Tibial nerve (tissue), 4 donors: ENCODE measurements around the gene DMWD. TPM values are rescaled to one million over a fixed set of nuclear protein-coding genes. Genes with fewer than 3 reads are reported as not detected.

ENCODE experiments used
- DNase-seq, 2 donors: peaks; one replicate each; pipeline ENCODE4 v3.0.0-alpha.2; 2019; ENCODE audit warnings: low spot score in 2 of 2
- H3K27ac ChIP-seq, 4 donors: fragments of 200-600 bp; sonication (generic) in 3 of 4; one replicate each; pipeline ENCODE4 v1.5.1; 2017 to 2019; ENCODE audit warnings: mild to moderate bottlenecking in 1 of 4
- H3K27me3 ChIP-seq, 2 donors: fragments of 200-600 bp; sonication (generic) in 1 of 2; one replicate each; pipeline versions ENCODE4 v1.5.1 to v1.6.0; 2017 to 2019
- H3K36me3 ChIP-seq, 3 donors: fragments of 200-600 bp; sonication (generic); one replicate each; pipeline ENCODE4 v1.5.1; 2018 to 2019
- H3K4me1 ChIP-seq, 4 donors: fragments of 200-600 bp; sonication (generic) in 3 of 4; one replicate each; pipeline ENCODE4 v1.5.1; 2017 to 2019
- H3K4me3 ChIP-seq, 4 donors: fragments of 200-600 bp; sonication (generic) in 3 of 4; one replicate each; pipeline ENCODE4 v1.5.1; 2017 to 2019; ENCODE audit warnings: mild to moderate bottlenecking in 1 of 4, moderate library complexity in 1 of 4
- H3K9me3 ChIP-seq, 4 donors: fragments of 200-600 bp; sonication (generic) in 3 of 4; one replicate each; pipeline ENCODE4 v1.5.1; 2017 to 2019
- EP300 ChIP-seq, 2 donors: sonication (generic); formaldehyde crosslinking; IDR thresholded peaks; one replicate each; pipeline ENCODE4 v1.6.1; 2017; ENCODE audit warnings: antibody characterized with exemption in 2 of 2, mild to moderate bottlenecking in 1 of 2
- POLR2A ChIP-seq, 2 donors: fragments of 450-650 bp; IDR thresholded peaks; one replicate each; pipeline ENCODE4 v1.6.1; 2017; ENCODE audit warnings: antibody characterized with exemption in 2 of 2, mild to moderate bottlenecking in 2 of 2, moderate library complexity in 2 of 2
- WGBS, 2 donors: methylation state at CpG; one replicate each; pipeline ENCODE4 v1.1.5; 2018; 5-methylcytosine and 5-hydroxymethylcytosine counted together
- total RNA-seq, 4 donors: library from RNA; depleted of rRNA; stranded (reverse); fragments of >200 nt; gene quantifications; one replicate each; pipeline ENCODE4 v1.1.0, GENCODE V29; 2016
- TF ChIP-seq, protein P1 (sequence below), 5 experiments: fragments of 200-600 bp in 3 of 5; fragments of 450-650 bp in 2 of 5; sonication (generic) in 3 of 5; IDR thresholded peaks; one replicate each; pipeline ENCODE4 v1.5.1; 2016 to 2019; ENCODE audit warnings: antibody characterized with exemption in 5 of 5, mild to moderate bottlenecking in 3 of 5, moderate library complexity in 2 of 5

Gene DMWD
- total RNA-seq, 4 donors from 2014 or later = 28.4 to 75.0 (median 53.8) TPM

DNA sequence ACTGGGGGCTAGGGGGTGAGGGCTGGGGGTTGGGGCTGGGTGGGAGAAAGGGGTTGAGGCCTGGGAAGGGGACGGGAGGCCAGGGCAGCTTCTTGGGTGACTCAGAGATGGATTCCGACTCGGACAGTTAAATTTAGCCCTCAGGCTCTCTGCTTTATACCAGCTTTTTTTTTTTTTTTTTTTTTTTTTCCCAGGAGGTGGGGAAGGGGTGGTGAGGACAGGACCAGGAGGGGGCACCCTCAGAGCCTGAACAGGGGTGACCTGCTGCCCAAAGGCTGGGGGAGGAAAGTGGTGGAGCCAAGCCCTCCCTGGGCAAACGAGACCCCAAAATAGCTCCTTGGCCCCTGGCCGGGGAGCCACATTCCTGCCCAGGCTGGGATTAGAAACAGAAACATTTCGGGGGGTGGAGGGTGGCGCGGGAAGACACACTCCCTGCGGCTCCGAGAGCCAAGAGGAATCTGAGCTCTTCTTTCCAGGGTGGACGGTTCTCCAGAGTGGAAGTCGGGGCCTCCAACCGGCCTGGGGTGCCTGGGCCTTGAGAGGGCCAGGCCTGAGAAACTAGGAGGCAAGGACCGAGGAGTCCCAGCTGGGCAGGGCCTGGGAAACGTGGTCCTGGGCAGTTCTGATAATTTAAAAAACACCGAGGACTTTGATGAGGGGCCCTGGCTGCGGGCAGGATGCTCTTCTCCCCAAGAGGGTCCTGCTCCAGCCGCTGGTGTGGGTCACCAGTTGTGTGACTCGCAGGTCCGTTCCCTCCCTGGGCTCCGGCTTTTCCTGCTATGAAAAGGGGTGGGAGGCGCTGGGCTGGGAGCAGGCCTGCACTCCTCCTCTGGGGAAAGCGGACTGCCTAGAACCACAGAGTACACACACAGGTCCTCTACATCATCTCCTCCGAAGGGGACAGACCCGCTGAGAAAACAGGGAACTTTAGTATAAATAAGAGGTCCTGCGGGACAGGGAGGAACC lies 9.5 kb downstream of the DMWD start:
- no peak for TF ChIP-seq POLR2A (IDR thresholded peaks at IDR 0.05)
- TF ChIP-seq EP300 (IDR thresholded peaks at IDR 0.05) = peak in 1 of 2 donors; percentile 49
- peak overlapping the region; percentile 80 to 97 (median 86) for H3K27ac ChIP-seq
- DNase-seq = no peak
- H3K4me1 ChIP-seq = peaks cover 0 to 69% (median 40%) of the 10 kb centered on the region in 4 donors
- no peaks in the 10 kb centered on the region for H3K27me3 ChIP-seq
- no peaks in the 10 kb centered on the region for H3K9me3 ChIP-seq
- H3K4me3 ChIP-seq = peak overlapping the region; percentile 45 to 64 (median 50)
- WGBS, 2 donors = 27 to 30% methylated on average over 21 to 25 of the region's 26 CpGs
- H3K36me3 ChIP-seq = peaks cover 0 to 40% (median 5%) of the 10 kb centered on the region in 3 donors

- DNase-seq = no peak
- TF ChIP-seq, protein P1, sequence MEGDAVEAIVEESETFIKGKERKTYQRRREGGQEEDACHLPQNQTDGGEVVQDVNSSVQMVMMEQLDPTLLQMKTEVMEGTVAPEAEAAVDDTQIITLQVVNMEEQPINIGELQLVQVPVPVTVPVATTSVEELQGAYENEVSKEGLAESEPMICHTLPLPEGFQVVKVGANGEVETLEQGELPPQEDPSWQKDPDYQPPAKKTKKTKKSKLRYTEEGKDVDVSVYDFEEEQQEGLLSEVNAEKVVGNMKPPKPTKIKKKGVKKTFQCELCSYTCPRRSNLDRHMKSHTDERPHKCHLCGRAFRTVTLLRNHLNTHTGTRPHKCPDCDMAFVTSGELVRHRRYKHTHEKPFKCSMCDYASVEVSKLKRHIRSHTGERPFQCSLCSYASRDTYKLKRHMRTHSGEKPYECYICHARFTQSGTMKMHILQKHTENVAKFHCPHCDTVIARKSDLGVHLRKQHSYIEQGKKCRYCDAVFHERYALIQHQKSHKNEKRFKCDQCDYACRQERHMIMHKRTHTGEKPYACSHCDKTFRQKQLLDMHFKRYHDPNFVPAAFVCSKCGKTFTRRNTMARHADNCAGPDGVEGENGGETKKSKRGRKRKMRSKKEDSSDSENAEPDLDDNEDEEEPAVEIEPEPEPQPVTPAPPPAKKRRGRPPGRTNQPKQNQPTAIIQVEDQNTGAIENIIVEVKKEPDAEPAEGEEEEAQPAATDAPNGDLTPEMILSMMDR (IDR thresholded peaks at IDR 0.05) = no peak
- TF ChIP-seq POLR2A (IDR thresholded peaks at IDR 0.05) = no peak
- TF ChIP-seq EP300 (IDR thresholded peaks at IDR 0.05) = no peak
- peaks cover 0 to 70% (median 40%) of the 10 kb centered on the region in 4 donors for H3K4me1 ChIP-seq
Observed at GRCh38 chr19:45782162-45782691, 10.4 kb downstream of the DMWD start, which contains the start of gene DMPK. DMPK (minus strand) TSS chr19:45782490; CDS start chr19:45782352, 138 bp downstream.

DNA sequence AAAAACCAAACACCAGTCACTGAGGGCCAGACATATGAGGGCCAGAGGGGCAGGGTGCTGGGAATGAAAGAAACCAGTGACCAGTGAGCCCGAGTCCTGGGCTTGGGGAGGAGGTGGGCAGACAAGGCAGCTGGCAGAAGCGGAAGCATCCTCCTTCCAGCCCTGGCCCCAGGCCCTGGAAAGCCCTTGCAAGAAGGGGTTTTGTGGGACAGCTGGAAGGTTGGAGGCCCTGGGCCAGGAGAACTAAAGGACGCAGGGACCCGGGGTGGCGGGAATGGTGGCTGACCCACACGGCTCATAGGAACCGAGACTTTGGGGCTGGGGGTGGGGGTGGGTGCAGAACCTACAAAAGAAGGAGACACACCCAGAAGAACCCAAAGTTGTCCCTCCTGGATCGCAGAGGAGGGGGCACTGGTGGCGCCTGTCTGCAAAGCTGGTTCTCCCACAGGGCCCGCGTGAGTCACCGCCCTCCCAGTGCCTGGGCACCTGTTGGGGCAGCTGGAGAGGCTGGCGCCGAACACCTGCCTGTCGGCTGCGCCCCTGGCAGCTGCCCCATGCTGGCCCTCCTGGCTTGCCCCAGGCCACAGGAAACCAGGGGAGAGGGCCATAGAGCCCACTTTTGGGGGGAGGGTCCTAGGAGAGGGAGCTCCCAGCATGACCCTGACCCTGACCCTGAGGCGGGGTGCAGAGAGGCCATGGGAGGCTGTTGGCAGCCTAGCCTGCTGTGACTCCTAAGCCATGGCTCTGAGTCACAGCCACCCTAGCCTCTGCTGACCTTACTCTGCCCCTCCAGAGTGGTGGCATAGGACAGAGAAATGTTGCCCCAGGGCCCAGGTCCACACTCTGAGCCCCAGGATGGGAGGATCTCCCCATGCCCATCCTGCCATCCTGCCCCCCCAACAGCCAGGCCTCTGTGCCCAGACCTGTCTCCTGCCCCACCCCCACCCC lies 11.2 kb downstream of the DMWD start:
- DNase-seq = no peak
- Histone ChIP-seq H3K27me3 (no peaks in the 10 kb centered on the region), H3K9me3 (no peaks in the 10 kb centered on the region), H3K36me3 (peaks cover 0 to 40% (median 5%) of the 10 kb centered on the region in 3 donors), H3K27ac (peak overlapping the region; percentile 80 to 97 (median 86)), H3K4me1 (peaks cover 0 to 70% (median 40%) of the 10 kb centered on the region in 4 donors), H3K4me3 (peak overlapping the region; percentile 45 to 64 (median 50))
- TF ChIP-seq, protein P1 (IDR thresholded peaks at IDR 0.05) = no peak
- TF ChIP-seq EP300 (IDR thresholded peaks at IDR 0.05) (no peak), POLR2A (IDR thresholded peaks at IDR 0.05) (no peak)
- WGBS, 2 donors = 46 to 54% methylated on average over 12 to 16 of the region's 17 CpGs

More at GRCh38 chr19:45782162-45782691, 10.4 kb downstream of the DMWD start, which contains the start of gene DMPK:
- WGBS, 2 donors = 6 to 14% methylated on average over 8 to 12 of the region's 18 CpGs
- H3K27ac ChIP-seq = peak within 1 kb of the TSS; percentile 80 to 97 (median 86)
- no peaks in the 10 kb centered on the region for H3K27me3 ChIP-seq
- H3K4me3 ChIP-seq = peak within 1 kb of the TSS; percentile 45 to 64 (median 50)
- peaks cover 0 to 40% (median 5%) of the 10 kb centered on the region in 3 donors for H3K36me3 ChIP-seq
- no peaks in the 10 kb centered on the region for H3K9me3 ChIP-seq

DNA sequence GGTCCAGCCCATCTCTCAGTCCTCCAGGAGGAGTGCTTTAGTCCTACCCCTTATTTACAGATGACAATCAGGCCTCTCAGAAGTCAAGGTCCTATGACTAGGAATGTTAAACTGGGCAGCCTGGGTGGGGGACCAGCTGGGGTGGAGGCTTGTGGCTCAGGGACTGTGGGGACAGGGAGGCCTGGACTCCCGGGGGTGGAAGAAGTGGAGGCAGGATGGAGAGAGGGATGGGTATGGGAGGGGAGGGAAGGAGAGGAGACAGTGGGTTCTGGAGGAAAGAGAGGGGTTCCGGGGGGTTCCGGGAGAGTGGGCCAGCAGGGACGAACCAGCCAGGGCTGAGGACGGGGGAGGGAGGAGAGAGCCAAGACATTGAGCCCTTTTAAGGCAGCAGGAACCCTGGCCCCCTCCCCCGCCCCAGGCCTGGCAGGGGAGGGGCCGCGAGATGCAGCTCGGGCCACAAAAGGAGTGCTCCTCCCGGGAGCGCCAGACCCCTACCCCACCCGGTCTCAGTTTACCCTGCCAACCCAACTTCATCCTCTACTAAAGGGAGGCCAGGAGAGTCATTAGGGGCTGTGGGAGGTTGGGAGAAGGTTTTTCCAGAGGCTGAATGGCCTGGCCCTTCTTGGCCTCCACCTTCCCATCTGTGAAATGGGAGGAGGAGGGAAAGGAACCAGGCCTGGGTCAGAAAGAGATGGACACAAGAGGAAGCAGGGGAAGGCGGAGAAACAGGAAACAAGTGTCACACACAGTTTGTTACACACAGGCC lies 12.0 kb downstream of the DMWD start:
- WGBS, 2 donors = 22 to 25% methylated on average over 13 of the region's 13 CpGs
- H3K4me1 ChIP-seq = peaks cover 0 to 70% (median 40%) of the 10 kb centered on the region in 4 donors
- peaks cover 0 to 34% (median 4%) of the 10 kb centered on the region in 3 donors for H3K36me3 ChIP-seq
- H3K27me3 ChIP-seq = no peaks in the 10 kb centered on the region
- H3K4me3 ChIP-seq = peak overlapping the region in 3 of 4 donors; percentile 4 to 64 (median 45)
- no peak for DNase-seq
- peak overlapping the region in 3 of 4 donors; percentile 84 to 97 (median 89) for H3K27ac ChIP-seq
- H3K9me3 ChIP-seq = no peaks in the 10 kb centered on the region
- no peak for TF ChIP-seq POLR2A (IDR thresholded peaks at IDR 0.05)
- TF ChIP-seq, protein P1 (IDR thresholded peaks at IDR 0.05) = no peak
- TF ChIP-seq EP300 (IDR thresholded peaks at IDR 0.05) = no peak
